ENCODE results near the gene MYO19. TPM values are rescaled to one million over a fixed set of nuclear protein-coding genes. Genes with fewer than 3 reads are reported as not detected.

Gene MYO19
- total RNA-seq, result 61.9 and 66.9 TPM in 2 replicates

GRCh38 chr17:36534840-36535668, at the start of gene MYO19, which contains the start of gene PIGW:
Gene MYO19, minus strand, starts transcription at chr17:36534868. Its CDS starts 2,330 bp downstream, at chr17:36532538.
Gene PIGW, plus strand, starts transcription at chr17:36534987. Its CDS starts 2,115 bp downstream, at chr17:36537102.

DNA sequence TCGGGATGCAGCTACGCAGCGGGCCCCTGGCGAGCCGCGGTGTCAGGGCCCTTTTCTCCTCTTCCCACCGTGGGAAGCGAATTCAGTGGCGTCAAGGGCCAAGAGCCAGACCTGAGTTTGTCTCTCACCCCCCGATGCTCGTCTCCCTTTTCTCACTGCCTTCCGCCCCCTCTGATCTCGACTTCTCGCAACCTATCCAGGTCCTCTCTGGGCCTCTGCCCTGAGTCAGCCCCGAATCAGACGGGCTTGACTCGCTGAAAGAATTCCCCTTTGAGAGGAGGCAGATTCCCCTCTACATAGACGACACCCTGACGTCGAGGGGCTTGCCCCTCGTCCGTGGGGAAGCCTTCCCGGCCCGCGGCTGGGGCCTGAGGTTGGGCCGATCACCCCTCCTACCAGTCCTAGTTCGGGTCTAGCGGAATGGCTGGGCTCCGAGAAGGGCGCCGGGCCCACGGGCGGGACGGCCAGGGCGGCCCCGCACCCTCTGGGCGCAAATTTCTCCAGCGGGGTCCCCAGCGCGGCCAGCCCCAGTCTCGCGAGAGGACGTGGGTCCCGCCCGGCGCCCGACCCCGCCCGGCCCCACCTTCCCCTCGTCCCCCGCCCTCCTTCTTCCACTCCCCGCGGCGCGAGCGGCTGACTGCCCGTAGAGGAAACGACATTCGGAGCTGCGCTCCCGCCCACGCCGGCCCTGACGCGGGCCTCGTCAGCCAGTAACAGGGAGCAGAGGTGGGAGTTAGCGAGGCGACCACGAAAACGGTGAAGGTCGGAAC, 9.8 kb upstream of the MYO19 start, which contains the start of gene GGNBP2:
GGNBP2 (plus strand) TSS at position 613 of the 770 bp plus-strand sequence. CDS start 806 bp downstream, outside the sequence.

GRCh38 chr17:36486204-36487194, 48.2 kb downstream of the MYO19 start, which contains the start of gene ZNHIT3:
Gene ZNHIT3, plus strand, starts transcription at chr17:36486681. Its CDS starts 19 bp downstream, at chr17:36486700.

Other genes with a start within 250 kb of the MYO19 start
- gene TBC1D3G, start 211.0 kb downstream of the MYO19 start, total RNA-seq, result not detected in 2 replicates
- gene TBC1D3H, start 146.4 kb downstream of the MYO19 start, total RNA-seq, result not detected in 2 replicates
- 34.6 and 36.8 TPM in 2 replicates for gene ZNHIT3, start 48.2 kb downstream of the MYO19 start, total RNA-seq
- 6.7 and 7.7 TPM in 2 replicates for gene PIGW, start 119 bp upstream of the MYO19 start, total RNA-seq
- 29.7 and 32.6 TPM in 2 replicates for gene GGNBP2, start 10.1 kb upstream of the MYO19 start, total RNA-seq
- 10.8 and 11.1 TPM in 2 replicates for gene DHRS11, start 57.0 kb upstream of the MYO19 start, total RNA-seq
- 6.5 and 9.4 TPM in 2 replicates for gene MRM1, start 66.7 kb upstream of the MYO19 start, total RNA-seq